ENCODE data around the gene NAV2. TPM values are rescaled to one million over a fixed set of nuclear protein-coding genes. Genes with fewer than 3 reads are reported as not detected.

NAV2 gene
- total and polyA plus RNA-seq, 2 experiments from 2014 or later: 26.0 to 45.0 TPM

DNA sequence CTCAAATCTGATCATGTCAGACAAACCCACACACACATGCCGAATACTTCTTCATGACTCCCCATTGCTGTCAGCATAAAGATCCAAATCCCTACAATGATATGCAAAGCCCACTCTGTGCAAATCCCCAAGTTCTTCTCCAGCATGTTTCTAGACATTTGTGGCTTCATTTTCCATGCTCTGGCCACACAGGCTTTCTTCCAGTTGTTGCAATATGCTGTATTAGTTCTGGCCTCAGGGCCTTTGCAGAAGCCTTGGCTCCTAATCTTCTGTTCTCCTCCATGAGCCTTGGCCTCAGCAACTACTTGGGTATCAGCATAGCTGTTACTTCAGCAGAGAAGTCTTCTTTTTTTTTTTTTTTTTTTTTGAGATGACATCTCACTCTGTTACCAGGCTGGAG, 49.6 kb downstream of the NAV2 start:
- no peaks in the 10 kb centered on the region for H3K9me3 Mint-ChIP-seq

More for the DNA sequence above, 49.6 kb downstream of the NAV2 start:
- H4K20me1 ChIP-seq (replicated peaks; ENCODE audit: insufficient read depth): no peaks in the 10 kb centered on the region
- H3K4me1 Mint-ChIP-seq: peaks cover 37% of the 10 kb centered on the region
- no peaks in the 10 kb centered on the region for H3K27me3 ChIP-seq (ENCODE audit: insufficient read depth)
- no peaks in the 10 kb centered on the region; the same call in 2 of the 3 replicates for H3K36me3 Mint-ChIP-seq (ENCODE audit: low read depth)
- no peaks in the 10 kb centered on the region for H3K79me2 ChIP-seq (replicated peaks; ENCODE audit: insufficient read depth)
- ATAC-seq (no peak), DNase-seq (ENCODE audit: low spot score) (no peak)
- H3K4me1 ChIP-seq (ENCODE audit: insufficient read depth): peaks cover 11% of the 10 kb centered on the region
- TF ChIP-seq ZNF331 (CRISPR knock-in tag; IDR thresholded peaks at IDR 0.05; ENCODE audit: low read depth): no peak
- no peak for TF ChIP-seq ZNF114 (CRISPR knock-in tag; IDR thresholded peaks at IDR 0.05)
- TF ChIP-seq, protein P1, sequence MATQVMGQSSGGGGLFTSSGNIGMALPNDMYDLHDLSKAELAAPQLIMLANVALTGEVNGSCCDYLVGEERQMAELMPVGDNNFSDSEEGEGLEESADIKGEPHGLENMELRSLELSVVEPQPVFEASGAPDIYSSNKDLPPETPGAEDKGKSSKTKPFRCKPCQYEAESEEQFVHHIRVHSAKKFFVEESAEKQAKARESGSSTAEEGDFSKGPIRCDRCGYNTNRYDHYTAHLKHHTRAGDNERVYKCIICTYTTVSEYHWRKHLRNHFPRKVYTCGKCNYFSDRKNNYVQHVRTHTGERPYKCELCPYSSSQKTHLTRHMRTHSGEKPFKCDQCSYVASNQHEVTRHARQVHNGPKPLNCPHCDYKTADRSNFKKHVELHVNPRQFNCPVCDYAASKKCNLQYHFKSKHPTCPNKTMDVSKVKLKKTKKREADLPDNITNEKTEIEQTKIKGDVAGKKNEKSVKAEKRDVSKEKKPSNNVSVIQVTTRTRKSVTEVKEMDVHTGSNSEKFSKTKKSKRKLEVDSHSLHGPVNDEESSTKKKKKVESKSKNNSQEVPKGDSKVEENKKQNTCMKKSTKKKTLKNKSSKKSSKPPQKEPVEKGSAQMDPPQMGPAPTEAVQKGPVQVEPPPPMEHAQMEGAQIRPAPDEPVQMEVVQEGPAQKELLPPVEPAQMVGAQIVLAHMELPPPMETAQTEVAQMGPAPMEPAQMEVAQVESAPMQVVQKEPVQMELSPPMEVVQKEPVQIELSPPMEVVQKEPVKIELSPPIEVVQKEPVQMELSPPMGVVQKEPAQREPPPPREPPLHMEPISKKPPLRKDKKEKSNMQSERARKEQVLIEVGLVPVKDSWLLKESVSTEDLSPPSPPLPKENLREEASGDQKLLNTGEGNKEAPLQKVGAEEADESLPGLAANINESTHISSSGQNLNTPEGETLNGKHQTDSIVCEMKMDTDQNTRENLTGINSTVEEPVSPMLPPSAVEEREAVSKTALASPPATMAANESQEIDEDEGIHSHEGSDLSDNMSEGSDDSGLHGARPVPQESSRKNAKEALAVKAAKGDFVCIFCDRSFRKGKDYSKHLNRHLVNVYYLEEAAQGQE (IDR thresholded peaks at IDR 0.05; ENCODE audit: unreplicated experiment): no peak
- TF ChIP-seq, protein P2, sequence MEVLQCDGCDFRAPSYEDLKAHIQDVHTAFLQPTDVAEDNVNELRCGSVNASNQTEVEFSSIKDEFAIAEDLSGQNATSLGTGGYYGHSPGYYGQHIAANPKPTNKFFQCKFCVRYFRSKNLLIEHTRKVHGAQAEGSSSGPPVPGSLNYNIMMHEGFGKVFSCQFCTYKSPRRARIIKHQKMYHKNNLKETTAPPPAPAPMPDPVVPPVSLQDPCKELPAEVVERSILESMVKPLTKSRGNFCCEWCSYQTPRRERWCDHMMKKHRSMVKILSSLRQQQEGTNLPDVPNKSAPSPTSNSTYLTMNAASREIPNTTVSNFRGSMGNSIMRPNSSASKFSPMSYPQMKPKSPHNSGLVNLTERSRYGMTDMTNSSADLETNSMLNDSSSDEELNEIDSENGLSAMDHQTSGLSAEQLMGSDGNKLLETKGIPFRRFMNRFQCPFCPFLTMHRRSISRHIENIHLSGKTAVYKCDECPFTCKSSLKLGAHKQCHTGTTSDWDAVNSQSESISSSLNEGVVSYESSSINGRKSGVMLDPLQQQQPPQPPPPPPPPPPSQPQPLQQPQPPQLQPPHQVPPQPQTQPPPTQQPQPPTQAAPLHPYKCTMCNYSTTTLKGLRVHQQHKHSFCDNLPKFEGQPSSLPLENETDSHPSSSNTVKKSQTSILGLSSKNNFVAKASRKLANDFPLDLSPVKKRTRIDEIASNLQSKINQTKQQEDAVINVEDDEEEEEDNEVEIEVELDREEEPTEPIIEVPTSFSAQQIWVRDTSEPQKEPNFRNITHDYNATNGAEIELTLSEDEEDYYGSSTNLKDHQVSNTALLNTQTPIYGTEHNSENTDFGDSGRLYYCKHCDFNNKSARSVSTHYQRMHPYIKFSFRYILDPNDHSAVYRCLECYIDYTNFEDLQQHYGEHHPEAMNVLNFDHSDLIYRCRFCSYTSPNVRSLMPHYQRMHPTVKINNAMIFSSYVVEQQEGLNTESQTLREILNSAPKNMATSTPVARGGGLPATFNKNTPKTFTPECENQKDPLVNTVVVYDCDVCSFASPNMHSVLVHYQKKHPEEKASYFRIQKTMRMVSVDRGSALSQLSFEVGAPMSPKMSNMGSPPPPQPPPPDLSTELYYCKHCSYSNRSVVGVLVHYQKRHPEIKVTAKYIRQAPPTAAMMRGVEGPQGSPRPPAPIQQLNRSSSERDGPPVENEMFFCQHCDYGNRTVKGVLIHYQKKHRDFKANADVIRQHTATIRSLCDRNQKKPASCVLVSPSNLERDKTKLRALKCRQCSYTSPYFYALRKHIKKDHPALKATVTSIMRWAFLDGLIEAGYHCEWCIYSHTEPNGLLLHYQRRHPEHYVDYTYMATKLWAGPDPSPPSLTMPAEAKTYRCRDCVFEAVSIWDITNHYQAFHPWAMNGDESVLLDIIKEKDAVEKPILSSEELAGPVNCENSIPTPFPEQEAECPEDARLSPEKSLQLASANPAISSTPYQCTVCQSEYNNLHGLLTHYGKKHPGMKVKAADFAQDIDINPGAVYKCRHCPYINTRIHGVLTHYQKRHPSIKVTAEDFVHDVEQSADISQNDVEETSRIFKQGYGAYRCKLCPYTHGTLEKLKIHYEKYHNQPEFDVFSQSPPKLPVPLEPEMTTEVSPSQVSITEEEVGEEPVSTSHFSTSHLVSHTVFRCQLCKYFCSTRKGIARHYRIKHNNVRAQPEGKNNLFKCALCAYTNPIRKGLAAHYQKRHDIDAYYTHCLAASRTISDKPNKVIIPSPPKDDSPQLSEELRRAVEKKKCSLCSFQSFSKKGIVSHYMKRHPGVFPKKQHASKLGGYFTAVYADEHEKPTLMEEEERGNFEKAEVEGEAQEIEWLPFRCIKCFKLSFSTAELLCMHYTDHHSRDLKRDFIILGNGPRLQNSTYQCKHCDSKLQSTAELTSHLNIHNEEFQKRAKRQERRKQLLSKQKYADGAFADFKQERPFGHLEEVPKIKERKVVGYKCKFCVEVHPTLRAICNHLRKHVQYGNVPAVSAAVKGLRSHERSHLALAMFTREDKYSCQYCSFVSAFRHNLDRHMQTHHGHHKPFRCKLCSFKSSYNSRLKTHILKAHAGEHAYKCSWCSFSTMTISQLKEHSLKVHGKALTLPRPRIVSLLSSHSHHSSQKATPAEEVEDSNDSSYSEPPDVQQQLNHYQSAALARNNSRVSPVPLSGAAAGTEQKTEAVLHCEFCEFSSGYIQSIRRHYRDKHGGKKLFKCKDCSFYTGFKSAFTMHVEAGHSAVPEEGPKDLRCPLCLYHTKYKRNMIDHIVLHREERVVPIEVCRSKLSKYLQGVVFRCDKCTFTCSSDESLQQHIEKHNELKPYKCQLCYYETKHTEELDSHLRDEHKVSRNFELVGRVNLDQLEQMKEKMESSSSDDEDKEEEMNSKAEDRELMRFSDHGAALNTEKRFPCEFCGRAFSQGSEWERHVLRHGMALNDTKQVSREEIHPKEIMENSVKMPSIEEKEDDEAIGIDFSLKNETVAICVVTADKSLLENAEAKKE (CRISPR knock-in tag; IDR thresholded peaks at IDR 0.05): no peak
- no peak for TF ChIP-seq NANOG (IDR thresholded peaks at IDR 0.05; ENCODE audit: borderline replicate concordance)
- no peak for TF ChIP-seq POLR2AphosphoS5 (IDR thresholded peaks at IDR 0.05; ENCODE audit: low read depth)
- TF ChIP-seq, protein P3, sequence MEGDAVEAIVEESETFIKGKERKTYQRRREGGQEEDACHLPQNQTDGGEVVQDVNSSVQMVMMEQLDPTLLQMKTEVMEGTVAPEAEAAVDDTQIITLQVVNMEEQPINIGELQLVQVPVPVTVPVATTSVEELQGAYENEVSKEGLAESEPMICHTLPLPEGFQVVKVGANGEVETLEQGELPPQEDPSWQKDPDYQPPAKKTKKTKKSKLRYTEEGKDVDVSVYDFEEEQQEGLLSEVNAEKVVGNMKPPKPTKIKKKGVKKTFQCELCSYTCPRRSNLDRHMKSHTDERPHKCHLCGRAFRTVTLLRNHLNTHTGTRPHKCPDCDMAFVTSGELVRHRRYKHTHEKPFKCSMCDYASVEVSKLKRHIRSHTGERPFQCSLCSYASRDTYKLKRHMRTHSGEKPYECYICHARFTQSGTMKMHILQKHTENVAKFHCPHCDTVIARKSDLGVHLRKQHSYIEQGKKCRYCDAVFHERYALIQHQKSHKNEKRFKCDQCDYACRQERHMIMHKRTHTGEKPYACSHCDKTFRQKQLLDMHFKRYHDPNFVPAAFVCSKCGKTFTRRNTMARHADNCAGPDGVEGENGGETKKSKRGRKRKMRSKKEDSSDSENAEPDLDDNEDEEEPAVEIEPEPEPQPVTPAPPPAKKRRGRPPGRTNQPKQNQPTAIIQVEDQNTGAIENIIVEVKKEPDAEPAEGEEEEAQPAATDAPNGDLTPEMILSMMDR (conservative IDR thresholded peaks at IDR 0.05; ENCODE audit: low read depth in 2 of 2): no peak
- TF ChIP-seq EZH2 (IDR thresholded peaks at IDR 0.05; ENCODE audit: low read depth, unreplicated experiment): no peak
- no peak for TF ChIP-seq CREB1 (CRISPR knock-in tag; IDR thresholded peaks at IDR 0.05; ENCODE audit: low read depth)
- TF ChIP-seq JUNB (IDR thresholded peaks at IDR 0.05; ENCODE audit: unreplicated experiment): no peak
- TF ChIP-seq STAT1 (IDR thresholded peaks at IDR 0.05; ENCODE audit: unreplicated experiment): no peak
- TF ChIP-seq, protein P4, sequence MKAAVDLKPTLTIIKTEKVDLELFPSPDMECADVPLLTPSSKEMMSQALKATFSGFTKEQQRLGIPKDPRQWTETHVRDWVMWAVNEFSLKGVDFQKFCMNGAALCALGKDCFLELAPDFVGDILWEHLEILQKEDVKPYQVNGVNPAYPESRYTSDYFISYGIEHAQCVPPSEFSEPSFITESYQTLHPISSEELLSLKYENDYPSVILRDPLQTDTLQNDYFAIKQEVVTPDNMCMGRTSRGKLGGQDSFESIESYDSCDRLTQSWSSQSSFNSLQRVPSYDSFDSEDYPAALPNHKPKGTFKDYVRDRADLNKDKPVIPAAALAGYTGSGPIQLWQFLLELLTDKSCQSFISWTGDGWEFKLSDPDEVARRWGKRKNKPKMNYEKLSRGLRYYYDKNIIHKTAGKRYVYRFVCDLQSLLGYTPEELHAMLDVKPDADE (IDR thresholded peaks at IDR 0.05): no peak
- H3K27me3 Mint-ChIP-seq (ENCODE audit: insufficient read depth, low read depth, poor library complexity): peaks cover 11% of the 10 kb centered on the region
- H3K4me3 Mint-ChIP-seq: no peak overlapping the region
- peaks cover 22% of the 10 kb centered on the region for H3K9me2 ChIP-seq (ENCODE audit: insufficient read depth)
- no peak overlapping the region for H3K27ac Mint-ChIP-seq
- H3F3A ChIP-seq (replicated peaks; ENCODE audit: low read depth): no peaks in the 10 kb centered on the region
- no peak overlapping the region for H2AFZ ChIP-seq
- H3K4me2 ChIP-seq: no peak overlapping the region
- no peaks in the 10 kb centered on the region for H3K36me3 ChIP-seq (ENCODE audit: insufficient read depth)
- no peak overlapping the region for H3K4me3 ChIP-seq
- H3K27ac ChIP-seq (ENCODE audit: low read depth): no peak overlapping the region

All from GM23338 (cell line).